HG02973 (cell line): Measurements from ENCODE around the gene ETV6.

ENCODE experiments used
- ATAC-seq: cut with Tn5 transposase; IDR thresholded peaks from one replicate; pipeline ENCODE4 v1.9.1; 2021; ENCODE audit warnings: moderate library complexity; ENCODE audit not compliant: unreplicated experiment

The ETV6 gene

GRCh38 chr12:11713202-11713601 lies 63.7 kb downstream of the ETV6 start:
- no peak for ATAC-seq

GRCh38 chr12:11714626-11715025 lies 65.2 kb downstream of the ETV6 start:
- ATAC-seq, result no peak

GRCh38 chr12:11715621-11716020 lies 66.1 kb downstream of the ETV6 start:
- no peak for ATAC-seq

- no peak for ATAC-seq
Observed at GRCh38 chr12:11716794-11717518, 67.5 kb downstream of the ETV6 start.

GRCh38 chr12:11717519-11717961 lies 68.1 kb downstream of the ETV6 start:
- no peak for ATAC-seq

GRCh38 chr12:11718105-11718504 lies 68.6 kb downstream of the ETV6 start:
- no peak for ATAC-seq

GRCh38 chr12:11718768-11719253 lies 69.3 kb downstream of the ETV6 start:
- no peak for ATAC-seq

- ATAC-seq, result no peak
Observed at GRCh38 chr12:11719678-11720099, 70.2 kb downstream of the ETV6 start.

GRCh38 chr12:11722071-11722470 lies 72.6 kb downstream of the ETV6 start:
- ATAC-seq, result no peak

GRCh38 chr12:11722578-11723138 lies 73.2 kb downstream of the ETV6 start:
- ATAC-seq, result no peak

- ATAC-seq, result no peak
Observed at GRCh38 chr12:11723993-11724392, 74.5 kb downstream of the ETV6 start.

- no peak for ATAC-seq
Observed at GRCh38 chr12:11724888-11725311, 75.4 kb downstream of the ETV6 start.

GRCh38 chr12:11725686-11726085 lies 76.2 kb downstream of the ETV6 start:
- ATAC-seq, result no peak

GRCh38 chr12:11726659-11727058 lies 77.2 kb downstream of the ETV6 start:
- no peak for ATAC-seq

- no peak for ATAC-seq
Observed at GRCh38 chr12:11727133-11727664, 77.7 kb downstream of the ETV6 start.

GRCh38 chr12:11728154-11728755 lies 78.8 kb downstream of the ETV6 start:
- ATAC-seq, result no peak

GRCh38 chr12:11729008-11729407 lies 79.5 kb downstream of the ETV6 start:
- ATAC-seq, result no peak

GRCh38 chr12:11729439-11730150 lies 80.1 kb downstream of the ETV6 start:
- no peak for ATAC-seq

GRCh38 chr12:11730299-11731041 lies 81.0 kb downstream of the ETV6 start:
- ATAC-seq, result peak; percentile 28

- no peak for ATAC-seq
Observed at GRCh38 chr12:11731042-11731357, 81.5 kb downstream of the ETV6 start.

- peak; percentile 31 for ATAC-seq
Observed at GRCh38 chr12:11731455-11731854, 82.0 kb downstream of the ETV6 start.
